Gastroesophageal sphincter (tissue), 4 donors: ENCODE measurements around the gene RTN4R. TPM values are rescaled to one million over a fixed set of nuclear protein-coding genes. Genes with fewer than 3 reads are reported as not detected.

Experiments
- ATAC-seq: fragments of 150-250 bp; one replicate; pipeline ENCODE4 v1.9.1; 2016; ENCODE audit warnings: mild to moderate bottlenecking, moderate library complexity
- H3K27ac ChIP-seq, 4 donors: fragments of 200-600 bp; sonication (generic) in 3 of 4; 1 replicate in 3 of 4; 2 replicates in 1 of 4; pipeline ENCODE4 v1.5.1; 2016 to 2019
- H3K27me3 ChIP-seq: fragments of 200-600 bp; sonication (generic); one replicate; pipeline ENCODE4 v1.5.1; 2019
- H3K36me3 ChIP-seq, 2 donors: fragments of 200-600 bp; sonication (generic); one replicate each; pipeline ENCODE4 v1.5.1; 2019; ENCODE audit warnings: control low read depth in 1 of 2
- H3K4me1 ChIP-seq, 3 donors: fragments of 200-600 bp; sonication (generic); 1 replicate in 2 of 3; 2 replicates in 1 of 3; pipeline ENCODE4 v1.5.1; 2016 to 2019; ENCODE audit warnings: control low read depth in 2 of 3
- H3K4me3 ChIP-seq, 2 donors: fragments of 200-600 bp; sonication (generic); one replicate each; pipeline ENCODE4 v1.5.1; 2019; ENCODE audit warnings: mild to moderate bottlenecking in 1 of 2, moderate library complexity in 1 of 2
- H3K9me3 ChIP-seq, 3 donors: fragments of 200-600 bp; sonication (generic); one replicate each; pipeline ENCODE4 v1.5.1; 2017 to 2019; ENCODE audit warnings: control low read depth in 2 of 3
- EP300 ChIP-seq: sonication (generic); formaldehyde crosslinking; IDR thresholded peaks from one replicate; pipeline ENCODE4 v1.6.1; 2017; ENCODE audit warnings: antibody characterized with exemption, mild to moderate bottlenecking
- POLR2A ChIP-seq, 2 donors: fragments of 450-650 bp; IDR thresholded peaks; one replicate each; pipeline ENCODE4 v1.6.1; 2017; ENCODE audit warnings: antibody characterized with exemption in 2 of 2, mild to moderate bottlenecking in 2 of 2, moderate library complexity in 1 of 2
- POLR2AphosphoS5 ChIP-seq: sonication (generic); formaldehyde crosslinking; IDR thresholded peaks from one replicate; pipeline ENCODE4 v1.6.1; 2017; ENCODE audit warnings: antibody characterized with exemption
- WGBS, 2 donors: methylation state at CpG; one replicate each; pipeline ENCODE4 v1.1.5; 2018; ENCODE audit warnings: low coverage in 1 of 2; 5-methylcytosine and 5-hydroxymethylcytosine counted together
- total RNA-seq, 4 donors: library from RNA; depleted of rRNA; stranded (reverse); fragments of >200 nt; gene quantifications; one replicate each; pipeline ENCODE4 v1.1.0, GENCODE V29; 2016
- TF ChIP-seq, protein P1 (sequence below), 4 experiments: fragments of 200-600 bp in 2 of 4; fragments of 450-650 bp in 2 of 4; sonication (generic) in 1 of 4; IDR thresholded peaks; one replicate each; pipeline ENCODE4 v1.5.1; 2017 to 2019; ENCODE audit warnings: antibody characterized with exemption in 4 of 4, mild to moderate bottlenecking in 2 of 4, moderate library complexity in 2 of 4

Gene RTN4R
- total RNA-seq, 4 donors from 2014 or later, result 1.3 to 2.4 TPM; not detected in 2

DNA sequence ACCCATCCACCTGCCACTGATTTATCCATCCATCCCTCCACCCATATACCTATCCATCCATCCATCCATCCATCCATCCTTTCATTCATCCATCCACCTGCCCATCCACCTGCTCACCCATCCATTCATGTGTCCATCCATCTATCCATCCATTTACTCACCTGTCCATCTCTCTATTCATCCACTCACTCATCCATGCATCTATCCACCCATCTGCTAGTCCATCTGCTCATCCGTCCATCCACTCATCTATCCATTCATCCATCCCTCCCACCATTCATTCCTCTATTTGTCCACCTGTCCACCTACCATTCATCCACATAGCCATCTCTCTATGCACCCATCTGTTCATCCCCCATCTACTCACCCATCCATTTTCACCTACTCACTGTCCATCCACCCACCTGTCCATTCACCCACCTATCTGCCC is 68.7 kb downstream of the RTN4R start:
- Histone ChIP-seq H3K4me3 (no peak overlapping the region), H3K9me3 (no peaks in the 10 kb centered on the region), H3K27me3 (peaks cover 5% of the 10 kb centered on the region), H3K4me1 (peaks cover 0 to 20% (median 7%) of the 10 kb centered on the region in 3 donors), H3K27ac (no peak overlapping the region), H3K36me3 (no peaks in the 10 kb centered on the region)
- TF ChIP-seq, protein P1, sequence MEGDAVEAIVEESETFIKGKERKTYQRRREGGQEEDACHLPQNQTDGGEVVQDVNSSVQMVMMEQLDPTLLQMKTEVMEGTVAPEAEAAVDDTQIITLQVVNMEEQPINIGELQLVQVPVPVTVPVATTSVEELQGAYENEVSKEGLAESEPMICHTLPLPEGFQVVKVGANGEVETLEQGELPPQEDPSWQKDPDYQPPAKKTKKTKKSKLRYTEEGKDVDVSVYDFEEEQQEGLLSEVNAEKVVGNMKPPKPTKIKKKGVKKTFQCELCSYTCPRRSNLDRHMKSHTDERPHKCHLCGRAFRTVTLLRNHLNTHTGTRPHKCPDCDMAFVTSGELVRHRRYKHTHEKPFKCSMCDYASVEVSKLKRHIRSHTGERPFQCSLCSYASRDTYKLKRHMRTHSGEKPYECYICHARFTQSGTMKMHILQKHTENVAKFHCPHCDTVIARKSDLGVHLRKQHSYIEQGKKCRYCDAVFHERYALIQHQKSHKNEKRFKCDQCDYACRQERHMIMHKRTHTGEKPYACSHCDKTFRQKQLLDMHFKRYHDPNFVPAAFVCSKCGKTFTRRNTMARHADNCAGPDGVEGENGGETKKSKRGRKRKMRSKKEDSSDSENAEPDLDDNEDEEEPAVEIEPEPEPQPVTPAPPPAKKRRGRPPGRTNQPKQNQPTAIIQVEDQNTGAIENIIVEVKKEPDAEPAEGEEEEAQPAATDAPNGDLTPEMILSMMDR (IDR thresholded peaks at IDR 0.05), result no peak
- no peak for TF ChIP-seq POLR2A (IDR thresholded peaks at IDR 0.05)
- TF ChIP-seq POLR2AphosphoS5, result no peak
- TF ChIP-seq EP300, result no peak
- no peak for ATAC-seq
- 77 to 80% methylated on average over 1 of the region's 1 CpG for whole genome bisulfite sequencing, 2 donors

DNA sequence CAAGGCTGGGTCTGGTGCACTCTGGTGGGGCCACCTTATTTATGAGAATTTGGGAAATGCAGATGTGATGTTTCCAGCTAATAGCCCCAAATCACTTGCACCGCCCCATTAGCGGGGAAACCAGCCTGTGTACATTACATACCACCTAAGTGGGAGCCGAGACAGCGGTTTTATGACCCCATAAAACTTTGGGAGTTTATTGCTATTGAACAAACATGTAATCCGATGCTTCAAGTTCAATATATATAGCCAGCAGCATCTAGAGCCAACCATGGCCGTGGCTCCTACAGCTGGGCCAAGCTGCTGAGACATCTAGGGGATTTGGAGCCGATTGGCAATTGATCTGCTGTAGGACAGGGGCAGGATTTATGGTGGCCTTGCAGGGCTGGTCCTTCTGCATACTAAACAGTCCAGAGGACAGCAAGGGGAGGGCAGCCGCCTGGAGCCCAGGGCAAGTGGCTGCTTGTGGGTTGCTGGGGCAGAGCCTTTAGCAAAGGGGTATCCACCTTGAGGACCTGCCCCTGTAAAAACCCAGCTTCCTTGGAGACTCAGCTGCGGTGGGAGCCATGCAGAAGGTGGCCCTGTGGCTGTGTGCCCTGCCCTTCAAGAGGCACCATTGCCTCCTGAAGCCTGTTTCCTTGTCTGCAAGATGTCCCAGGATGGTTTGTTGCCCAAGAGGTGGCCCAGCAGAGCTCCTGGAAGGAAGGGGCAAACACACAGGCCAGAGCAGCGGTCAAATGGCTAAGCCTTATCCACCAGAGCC is 69.4 kb downstream of the RTN4R start:
- Histone ChIP-seq H3K36me3 (no peaks in the 10 kb centered on the region), H3K4me1 (peaks cover 0 to 13% (median 7%) of the 10 kb centered on the region in 3 donors), H3K4me3 (no peak overlapping the region), H3K9me3 (no peaks in the 10 kb centered on the region), H3K27me3 (peaks cover 5% of the 10 kb centered on the region), H3K27ac (no peak overlapping the region)
- TF ChIP-seq EP300, result no peak
- TF ChIP-seq POLR2AphosphoS5, result no peak
- TF ChIP-seq, protein P1 (IDR thresholded peaks at IDR 0.05), result no peak
- TF ChIP-seq POLR2A (IDR thresholded peaks at IDR 0.05), result no peak
- WGBS, 2 donors, result 79 to 82% methylated on average over 5 to 8 of the region's 10 CpGs
- no peak for ATAC-seq

DNA sequence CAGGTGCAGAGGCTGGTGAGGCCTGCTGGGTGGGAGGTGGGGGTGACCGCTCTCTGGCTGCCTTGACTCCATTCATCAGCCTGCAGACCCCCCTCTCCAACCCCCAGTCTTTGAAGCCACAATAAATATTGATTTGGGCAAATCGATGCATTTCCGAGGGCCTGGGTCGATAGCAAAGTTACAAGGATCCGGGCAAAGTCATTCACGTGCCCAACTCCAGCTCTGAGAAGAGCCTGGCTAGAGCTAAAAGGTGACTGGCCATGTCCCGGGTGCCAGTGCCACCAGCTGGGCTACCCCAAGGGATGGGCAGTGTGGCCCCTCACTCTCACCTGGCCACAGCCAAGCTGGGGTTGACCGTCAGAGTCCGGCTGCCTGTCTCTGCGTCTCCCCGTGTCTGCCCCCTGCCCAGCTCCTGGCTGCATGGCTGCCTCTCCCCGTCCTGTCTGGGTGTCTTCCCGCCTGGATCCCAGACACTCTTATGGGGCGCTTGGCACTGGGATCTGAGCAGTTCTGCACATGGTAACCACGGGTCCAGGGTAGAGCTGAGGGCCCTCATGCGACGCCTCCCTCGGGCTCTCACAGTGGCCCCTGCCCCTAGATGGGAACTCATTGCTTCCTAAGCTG is 70.6 kb downstream of the RTN4R start:
- H3K36me3 ChIP-seq, result no peaks in the 10 kb centered on the region
- H3K4me3 ChIP-seq, result no peak overlapping the region
- no peaks in the 10 kb centered on the region for H3K9me3 ChIP-seq
- peaks cover 0 to 1% (median 0%) of the 10 kb centered on the region in 3 donors for H3K4me1 ChIP-seq
- no peak for ATAC-seq
- peaks cover 3% of the 10 kb centered on the region for H3K27me3 ChIP-seq
- no peak for TF ChIP-seq EP300
- no peak for TF ChIP-seq POLR2AphosphoS5
- TF ChIP-seq, protein P1 (IDR thresholded peaks at IDR 0.05), result no peak
- TF ChIP-seq POLR2A (IDR thresholded peaks at IDR 0.05), result no peak
- WGBS, 2 donors, result 90 to 94% methylated on average over 7 to 16 of the region's 18 CpGs
- no peak overlapping the region for H3K27ac ChIP-seq

DNA sequence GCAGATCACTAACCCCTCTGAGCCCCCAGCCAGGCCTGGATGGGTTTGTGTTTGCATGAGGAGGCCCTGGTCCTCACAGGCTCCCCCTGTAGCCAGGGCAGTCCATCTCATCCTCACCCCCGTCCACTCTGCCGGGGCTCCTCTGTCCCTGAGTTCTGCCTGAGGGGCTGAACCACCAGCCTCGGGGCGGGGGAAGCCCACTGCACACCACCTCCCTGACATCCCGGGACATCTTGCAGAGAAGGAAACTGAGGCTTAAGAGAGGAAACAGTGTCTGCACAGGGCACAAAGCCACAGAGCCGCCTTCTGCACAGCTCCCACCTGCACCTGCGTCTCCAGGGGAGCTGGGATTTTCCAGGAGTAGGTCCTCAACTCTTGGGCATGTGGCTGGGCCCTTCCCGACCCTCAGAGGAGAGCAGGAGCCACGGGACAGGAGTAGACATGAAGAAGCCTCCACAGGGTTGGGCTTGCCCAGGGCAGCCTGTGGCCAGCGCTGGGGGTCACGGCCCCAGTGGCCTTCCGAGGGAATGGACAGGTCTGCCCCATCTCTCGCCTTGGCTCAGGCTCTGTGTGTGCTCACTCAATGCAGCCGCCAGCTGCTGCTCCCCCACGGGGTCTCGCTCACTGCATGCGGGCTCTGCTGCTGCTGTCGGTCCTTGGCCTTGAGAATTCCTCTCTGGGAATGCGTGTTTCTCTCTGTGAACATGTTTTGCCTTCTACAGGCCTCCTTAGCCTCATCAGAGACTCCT is 71.8 kb downstream of the RTN4R start:
- H3K36me3 ChIP-seq, result no peaks in the 10 kb centered on the region
- H3K4me1 ChIP-seq, result no peaks in the 10 kb centered on the region
- WGBS, 2 donors, result 21% methylated on average over 2 of the region's 19 CpGs; no CpG with 5 or more reads in 1 of the 2 donors
- no peak for TF ChIP-seq POLR2A (IDR thresholded peaks at IDR 0.05)
- no peak for TF ChIP-seq POLR2AphosphoS5
- TF ChIP-seq EP300, result no peak
- TF ChIP-seq, protein P1 (IDR thresholded peaks at IDR 0.05), result no peak
- no peak overlapping the region for H3K4me3 ChIP-seq
- H3K27ac ChIP-seq, result no peak overlapping the region
- H3K27me3 ChIP-seq, result no peaks in the 10 kb centered on the region
- no peak for ATAC-seq
- no peaks in the 10 kb centered on the region for H3K9me3 ChIP-seq
